Activated T-helper 1 cell treated with Interleukin-2 at 50 U/mL for 16 hours (primary cell): ENCODE measurements around the gene RPS10.

Source experiments
- DNase-seq: peaks from one replicate; pipeline ENCODE4 v3.0.0-alpha.2; 2020; ENCODE audit warnings: low read depth

The RPS10 gene

DNA sequence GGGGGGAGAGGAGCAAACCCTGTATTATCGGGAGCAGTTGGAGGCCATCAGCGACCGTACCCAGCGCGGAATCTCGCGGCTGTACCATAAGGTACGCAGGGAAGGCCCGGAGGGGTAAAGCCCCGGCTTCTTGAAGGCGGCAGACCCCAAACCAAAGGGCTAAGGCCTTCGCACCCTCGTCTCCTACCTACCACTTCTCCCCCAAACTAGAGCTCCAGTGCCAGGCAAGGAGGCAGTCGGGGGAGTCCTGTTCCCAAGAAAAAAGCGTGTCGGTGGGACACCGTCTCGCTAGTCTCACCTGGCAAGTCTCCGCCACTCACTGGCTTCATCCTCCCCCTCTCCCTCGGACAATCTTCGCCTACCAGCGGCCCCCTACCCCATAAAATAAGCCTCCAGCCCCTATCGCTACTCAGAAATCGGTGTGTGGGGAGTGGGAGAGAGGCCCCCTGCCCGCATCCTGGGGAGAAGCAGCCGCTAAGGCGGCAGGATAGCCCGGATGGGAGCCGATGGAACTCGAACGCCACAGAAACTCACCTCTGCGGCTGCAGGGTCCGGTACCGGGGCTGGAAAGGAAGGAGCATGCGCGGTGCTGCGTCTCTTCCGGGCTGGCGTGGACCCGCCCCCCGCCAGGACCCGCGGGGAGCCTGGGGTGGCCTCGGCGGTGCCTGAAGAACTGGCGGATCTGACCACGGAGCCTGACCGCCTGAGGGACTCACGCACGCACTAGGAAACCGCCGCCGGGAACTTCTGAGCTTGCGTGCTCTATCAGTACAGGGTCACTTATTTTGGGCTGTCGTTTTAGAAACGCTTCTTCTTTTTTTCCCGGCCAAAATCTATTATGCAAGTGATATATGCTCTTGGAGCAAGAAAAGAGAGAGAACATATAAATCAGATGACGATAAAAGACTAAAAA is at the start of gene RPS10:
TSS of gene RPS10 (minus strand) at position 572 of the 913 bp plus-strand sequence. CDS start 848 bp downstream, outside the sequence.
- DNase-seq, result peak; percentile 86

DNA sequence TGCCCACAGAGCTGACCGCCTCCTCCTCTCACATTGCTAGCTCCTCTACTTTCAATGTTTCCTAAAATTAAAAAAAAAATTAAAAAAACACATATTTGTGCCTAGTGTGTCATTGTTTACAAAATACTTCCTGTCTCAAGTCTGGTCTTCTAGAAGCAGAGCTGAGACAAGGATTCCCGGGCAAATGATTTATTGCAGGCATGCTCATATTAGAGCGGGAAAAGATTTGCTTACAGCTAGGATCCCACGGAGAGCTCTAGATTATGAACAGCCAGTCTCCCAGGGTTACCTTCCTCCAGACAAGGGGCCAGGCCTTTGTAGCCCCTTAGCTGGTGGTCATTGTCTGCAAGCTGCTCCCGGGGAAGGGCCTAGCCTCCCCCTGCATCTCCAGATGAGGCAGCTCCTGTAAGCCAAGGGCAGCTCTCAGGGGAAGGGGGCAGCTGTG is 49.4 kb upstream of the RPS10 start:
- no peak for DNase-seq

DNA sequence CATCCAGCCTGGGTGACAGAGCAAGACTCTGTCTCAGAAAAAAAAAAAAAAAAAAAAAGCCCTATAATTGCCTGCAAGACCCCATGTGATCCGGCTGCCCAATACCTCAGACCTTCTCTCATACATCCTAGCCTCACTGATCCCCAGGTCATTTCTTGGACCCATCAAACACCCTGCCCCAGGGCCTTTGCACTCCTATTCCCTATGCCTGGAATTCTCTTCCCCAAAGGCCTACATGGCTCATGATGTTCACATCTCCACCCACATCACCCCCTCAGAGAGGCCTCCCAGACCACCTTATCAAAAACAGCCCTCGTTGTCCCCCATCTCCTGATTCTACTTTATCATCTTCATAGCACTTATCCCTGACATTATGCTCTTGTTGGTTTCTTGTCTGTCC is 48.9 kb upstream of the RPS10 start:
- no peak for DNase-seq

DNA sequence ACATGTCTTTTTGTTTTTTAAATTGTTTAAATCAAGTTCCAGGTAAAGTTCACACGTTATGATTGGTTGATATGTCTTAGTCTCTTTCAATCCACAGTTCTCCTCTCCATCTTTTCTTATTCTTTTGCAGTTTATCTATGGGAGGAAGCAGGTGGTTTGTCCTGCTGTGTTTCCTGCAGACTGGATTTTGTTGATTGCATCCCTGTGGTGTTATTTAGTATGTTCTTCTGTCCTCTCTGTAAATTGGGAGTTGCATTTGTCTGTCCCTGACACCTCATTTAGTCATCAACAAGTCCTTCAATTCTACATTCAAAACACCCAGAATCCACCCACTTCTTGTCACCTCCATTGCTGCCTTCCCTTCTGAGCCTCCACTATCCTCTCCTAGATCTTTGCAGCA is 48.1 kb upstream of the RPS10 start:
- no peak for DNase-seq

DNA sequence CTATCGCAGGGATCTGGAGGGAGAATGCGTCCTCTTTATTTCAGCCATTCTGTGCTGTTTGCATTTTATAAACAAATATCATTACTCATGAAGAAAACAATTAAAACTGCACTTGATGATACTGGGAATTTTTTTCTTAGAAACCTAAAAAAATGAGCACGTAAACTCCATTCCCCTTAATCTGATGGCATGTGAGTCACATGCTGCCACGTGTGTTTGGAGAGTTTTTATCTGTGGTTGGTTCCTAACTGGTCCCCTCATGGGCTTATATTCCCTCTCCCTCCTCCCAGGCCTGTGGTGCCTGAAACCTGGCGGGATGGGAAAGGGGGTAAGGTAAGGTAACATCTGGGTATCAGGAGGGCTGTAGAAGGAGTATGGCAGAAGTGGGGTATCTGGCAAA is 46.6 kb upstream of the RPS10 start:
- no peak for DNase-seq

DNA sequence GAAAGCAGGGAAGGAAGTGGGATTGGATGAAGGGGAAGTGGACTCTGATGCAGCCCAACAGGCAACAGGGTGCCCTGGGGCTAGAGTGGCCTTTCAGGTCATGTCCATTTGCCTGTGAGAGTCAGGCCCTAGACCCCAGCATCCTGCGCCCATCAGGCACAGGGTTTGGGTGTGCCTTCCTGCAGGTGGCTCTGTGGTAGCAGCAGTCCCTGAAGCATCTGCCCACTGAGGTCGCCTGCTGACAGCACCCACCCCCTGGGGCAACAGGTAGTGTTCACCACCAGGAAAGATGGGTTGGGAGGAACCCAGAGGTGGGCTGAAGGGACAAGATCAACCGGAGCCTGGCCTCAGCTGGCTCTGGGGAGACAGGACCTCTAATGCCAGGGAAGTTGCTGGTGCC is 43.6 kb upstream of the RPS10 start:
- DNase-seq, result no peak

DNA sequence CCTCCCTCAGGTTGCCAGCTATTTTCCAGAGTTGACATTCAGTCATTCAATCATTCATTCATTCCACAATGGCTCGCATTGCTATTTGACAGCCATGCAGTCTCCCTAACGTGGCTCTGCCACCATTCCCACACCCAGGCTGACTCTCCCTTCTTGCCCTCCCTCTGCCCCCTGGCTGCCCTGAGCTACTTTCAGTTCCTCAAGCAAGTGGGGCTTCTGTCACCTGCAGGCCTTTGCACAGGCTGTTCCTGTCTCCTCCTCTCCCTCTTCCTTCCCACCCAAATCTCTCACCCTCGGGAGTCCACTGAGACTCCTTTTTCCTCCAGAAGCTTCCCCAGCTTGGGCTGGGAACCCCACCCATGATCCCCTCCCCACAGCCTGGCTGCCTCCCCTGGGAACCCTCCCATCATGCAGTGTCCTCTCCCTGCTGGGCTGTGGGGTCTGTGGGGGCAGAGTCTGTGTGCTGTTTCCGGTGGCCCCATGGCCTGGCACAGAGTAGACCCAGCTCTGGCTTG is 42.6 kb upstream of the RPS10 start:
- DNase-seq, result no peak

DNA sequence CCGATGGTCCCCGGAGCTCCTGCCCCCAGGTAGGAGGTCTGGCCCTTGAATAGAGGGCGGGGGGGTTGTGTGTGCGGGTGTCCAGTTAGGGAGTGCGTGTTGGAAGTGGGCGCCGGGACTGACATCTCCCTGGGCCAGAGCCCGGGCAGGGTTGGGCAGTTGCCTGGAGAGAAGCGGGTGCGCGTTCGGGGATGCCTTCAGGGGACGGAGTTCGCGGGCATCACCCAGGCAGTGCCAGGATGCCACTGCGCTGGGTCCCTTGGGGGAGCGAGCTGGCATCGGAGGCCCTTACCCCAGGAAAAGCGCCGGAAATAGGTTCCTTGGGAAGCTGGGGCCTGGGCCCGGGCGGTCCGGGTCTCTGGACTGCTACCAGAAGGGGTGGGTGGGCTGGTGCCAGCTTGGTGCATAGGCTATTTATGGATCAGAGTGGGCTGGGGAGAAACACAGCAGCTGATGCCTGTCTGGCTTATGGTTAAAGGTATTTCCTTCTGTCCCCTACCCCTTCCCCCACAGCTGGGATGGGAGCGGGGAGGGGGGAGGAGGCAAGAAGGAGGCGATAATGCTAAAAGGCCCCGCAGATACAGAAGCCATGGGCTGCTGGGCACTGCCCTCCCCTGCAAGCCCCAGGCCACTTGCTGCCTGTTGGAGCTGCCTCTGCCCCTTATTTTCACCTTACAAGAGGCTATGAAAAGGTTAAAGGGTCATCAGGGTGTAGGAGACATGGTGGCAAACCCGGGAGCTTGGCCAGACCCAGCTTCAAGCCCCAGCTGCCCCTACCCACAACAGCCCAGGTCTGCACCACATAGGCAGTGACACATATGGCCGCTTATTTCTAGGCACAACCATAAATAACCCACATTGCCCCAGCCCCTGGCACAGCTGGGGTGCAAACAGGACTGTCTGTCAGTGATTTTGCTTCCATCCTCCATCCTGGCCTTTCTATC is 40.6 kb upstream of the RPS10 start:
- no peak for DNase-seq

DNA sequence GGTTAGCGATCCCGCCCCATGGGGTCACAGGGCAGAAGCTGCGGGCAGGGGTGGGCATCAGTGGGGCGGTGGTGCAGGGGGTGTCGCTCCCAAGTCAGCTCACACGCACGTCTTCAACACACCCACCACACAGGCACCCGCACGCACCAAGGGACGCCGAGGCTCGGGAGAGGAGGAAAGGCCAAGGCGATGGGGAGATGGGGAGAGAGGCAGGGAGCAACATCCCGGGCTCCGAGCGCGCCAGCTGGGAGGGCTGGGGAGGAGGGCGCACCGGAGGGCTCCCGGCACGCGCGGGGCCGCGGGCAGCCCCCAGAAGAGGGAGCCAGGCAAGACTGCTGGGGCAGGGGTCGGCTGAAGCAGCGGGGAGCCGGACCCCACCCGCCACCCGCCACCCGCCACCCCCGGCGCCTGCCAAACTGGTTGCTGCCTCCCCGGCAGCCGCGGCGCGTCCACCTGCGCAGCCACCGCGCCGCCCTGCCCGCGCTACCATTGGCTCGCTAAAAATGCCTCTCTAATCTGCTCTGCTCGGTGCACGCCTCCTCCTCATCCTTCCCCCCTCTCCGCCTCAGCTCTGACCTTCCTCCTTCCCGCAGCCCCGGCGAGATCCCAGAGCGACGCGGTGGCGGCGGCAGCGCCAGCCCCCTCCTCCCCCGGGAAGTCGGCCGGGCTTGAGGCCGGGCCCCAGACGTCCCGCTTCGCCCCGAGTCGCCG is 39.8 kb upstream of the RPS10 start, which contains the start of gene PACSIN1:
TSS of gene PACSIN1 (plus strand) at position 546 of the 711 bp plus-strand sequence. CDS start 60,230 bp downstream, outside the sequence.
- no peak for DNase-seq

DNA sequence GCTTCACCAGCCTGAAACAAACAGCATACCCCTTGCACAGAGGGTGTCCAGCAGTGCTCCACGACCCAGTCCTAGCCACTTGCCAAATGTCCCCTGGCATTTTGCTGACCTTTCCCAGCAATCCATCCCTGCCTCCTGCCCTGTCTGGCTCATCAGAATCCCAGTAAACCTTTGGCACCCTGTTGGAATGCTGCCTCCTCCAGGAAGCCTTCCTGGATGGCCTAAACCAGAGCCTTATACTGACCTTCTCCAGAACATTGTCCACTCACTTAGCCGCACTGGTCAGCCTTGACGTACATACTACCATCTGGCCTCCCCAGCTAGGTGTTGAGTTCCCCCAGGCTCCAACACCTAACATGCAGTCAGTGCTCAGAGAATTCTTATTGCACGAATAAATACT is 38.0 kb upstream of the RPS10 start:
- DNase-seq, result no peak

DNA sequence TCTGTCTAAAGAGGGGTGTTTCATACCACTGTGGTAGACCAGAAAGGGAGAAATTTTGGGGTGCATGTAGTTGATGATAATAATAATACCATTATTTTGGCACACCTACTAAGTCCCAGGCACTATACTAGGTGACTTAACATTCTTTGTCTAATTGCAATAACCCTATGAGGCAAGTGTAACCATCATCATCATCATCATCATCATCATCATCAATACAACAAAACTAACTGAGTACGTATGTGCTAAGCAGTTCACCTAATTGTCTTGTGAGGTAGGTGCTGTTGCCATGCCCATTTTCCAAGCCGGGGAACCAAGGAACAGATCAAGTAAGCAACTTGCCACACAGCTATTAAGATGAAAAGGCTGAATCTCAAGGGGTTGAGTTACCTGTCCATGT is 37.4 kb upstream of the RPS10 start:
- DNase-seq, result no peak

DNA sequence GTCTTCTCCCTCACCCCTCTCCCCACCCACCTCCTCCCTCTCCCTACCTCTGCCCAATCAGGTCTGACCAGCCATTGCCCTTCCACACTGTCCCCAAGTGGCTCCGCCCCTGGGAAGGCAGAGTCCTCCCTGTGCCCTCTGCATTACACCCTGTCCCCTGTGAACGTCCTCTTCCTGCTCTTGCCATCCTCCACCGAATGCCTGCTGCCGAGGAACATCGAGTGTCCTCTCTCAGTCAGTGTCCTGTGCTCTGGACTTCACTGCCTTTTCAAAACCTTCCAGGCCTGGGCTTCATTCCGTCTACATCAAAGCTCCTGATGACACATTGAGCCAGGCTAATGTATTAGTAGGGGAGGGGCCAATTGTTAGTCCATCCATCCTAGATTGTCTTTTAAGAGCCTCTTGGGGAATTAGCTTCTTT is 36.7 kb upstream of the RPS10 start:
- DNase-seq, result no peak

DNA sequence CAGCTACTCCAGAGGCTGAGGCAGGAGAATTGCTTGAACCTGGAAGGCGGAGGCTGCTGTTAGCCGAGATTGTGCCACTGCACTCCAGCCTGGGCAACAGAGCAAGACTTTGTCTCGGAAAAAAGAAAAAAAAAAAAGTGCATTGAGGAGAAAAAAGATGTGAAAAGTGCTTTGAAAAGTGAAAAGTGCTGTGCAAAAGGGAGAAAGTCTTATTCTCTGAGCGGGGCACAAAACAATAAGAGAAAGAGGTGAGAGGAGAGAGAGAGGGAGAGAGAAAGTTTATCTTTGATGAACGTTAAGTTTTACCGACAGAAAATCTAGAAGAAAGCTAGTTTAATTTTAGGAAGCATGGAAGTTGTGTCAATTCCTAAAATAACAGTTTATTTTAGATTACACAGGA is 36.1 kb upstream of the RPS10 start:
- no peak for DNase-seq

DNA sequence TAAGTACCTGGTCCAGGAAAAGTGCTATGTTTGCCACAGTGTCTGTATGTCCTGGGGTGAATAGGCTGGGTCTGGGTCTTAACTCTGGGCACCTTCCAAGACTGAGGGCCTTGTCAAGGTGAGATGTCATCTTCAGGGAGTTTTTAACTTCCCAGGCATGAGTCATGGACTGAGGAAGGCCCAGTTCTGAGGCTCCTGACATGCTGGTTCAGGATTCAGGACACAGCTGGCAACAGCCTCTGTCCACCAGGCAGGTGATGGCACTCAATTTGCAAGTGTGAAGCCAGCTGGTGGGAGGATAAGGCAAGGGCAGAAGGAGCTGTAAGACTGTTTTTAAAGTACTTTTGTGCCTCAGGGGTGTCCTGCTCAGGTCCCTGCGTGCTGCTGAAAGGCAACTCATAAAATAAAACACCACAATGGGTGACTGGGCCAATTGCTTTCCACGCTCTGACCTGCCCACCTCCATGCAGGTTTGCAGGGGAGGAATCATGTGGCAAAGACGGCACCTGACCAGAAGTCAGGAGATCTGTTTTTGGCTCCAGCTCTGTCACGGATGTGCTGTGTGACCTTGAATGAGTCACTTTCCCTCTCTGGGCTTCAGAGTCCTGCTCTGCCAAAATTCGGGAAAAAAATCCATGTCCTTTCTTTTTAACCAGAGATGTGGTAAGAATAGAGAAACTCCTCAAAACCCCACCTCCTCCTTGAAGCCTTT is 35.1 kb upstream of the RPS10 start:
- DNase-seq, result no peak

DNA sequence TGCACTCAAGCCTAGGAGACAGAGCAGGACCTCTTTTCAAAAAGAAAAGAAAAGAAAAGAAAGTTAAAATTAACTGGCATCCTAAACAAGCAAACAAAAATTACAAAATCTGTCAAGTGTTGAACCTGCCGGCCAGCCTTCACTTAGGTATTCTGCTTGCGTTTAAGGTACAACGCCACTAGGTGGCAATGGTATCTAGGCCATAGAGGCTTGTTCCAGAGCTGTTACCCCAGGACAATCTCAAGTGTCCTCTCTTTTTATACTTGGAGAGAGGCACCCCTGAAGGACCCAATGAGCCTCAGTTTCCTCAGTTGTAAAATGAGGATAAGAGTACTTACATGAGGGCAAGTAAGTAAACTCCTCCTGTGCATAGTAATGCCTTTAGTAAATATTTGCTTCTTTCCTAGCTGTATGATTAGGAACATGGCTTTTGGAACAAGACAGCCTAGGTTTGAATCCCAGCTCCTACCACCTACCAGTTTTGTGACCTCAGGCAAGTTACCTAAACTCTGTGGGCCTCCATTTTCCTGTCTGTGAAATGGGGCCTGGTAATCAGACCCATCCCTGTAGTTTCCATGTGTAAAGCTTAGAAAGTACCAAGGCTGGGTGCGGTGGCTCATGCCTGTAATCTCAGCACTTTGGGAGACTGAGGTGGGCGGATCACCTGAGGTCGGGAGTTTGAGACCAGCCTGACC is 34.2 kb upstream of the RPS10 start:
- peak; percentile 17 for DNase-seq

DNA sequence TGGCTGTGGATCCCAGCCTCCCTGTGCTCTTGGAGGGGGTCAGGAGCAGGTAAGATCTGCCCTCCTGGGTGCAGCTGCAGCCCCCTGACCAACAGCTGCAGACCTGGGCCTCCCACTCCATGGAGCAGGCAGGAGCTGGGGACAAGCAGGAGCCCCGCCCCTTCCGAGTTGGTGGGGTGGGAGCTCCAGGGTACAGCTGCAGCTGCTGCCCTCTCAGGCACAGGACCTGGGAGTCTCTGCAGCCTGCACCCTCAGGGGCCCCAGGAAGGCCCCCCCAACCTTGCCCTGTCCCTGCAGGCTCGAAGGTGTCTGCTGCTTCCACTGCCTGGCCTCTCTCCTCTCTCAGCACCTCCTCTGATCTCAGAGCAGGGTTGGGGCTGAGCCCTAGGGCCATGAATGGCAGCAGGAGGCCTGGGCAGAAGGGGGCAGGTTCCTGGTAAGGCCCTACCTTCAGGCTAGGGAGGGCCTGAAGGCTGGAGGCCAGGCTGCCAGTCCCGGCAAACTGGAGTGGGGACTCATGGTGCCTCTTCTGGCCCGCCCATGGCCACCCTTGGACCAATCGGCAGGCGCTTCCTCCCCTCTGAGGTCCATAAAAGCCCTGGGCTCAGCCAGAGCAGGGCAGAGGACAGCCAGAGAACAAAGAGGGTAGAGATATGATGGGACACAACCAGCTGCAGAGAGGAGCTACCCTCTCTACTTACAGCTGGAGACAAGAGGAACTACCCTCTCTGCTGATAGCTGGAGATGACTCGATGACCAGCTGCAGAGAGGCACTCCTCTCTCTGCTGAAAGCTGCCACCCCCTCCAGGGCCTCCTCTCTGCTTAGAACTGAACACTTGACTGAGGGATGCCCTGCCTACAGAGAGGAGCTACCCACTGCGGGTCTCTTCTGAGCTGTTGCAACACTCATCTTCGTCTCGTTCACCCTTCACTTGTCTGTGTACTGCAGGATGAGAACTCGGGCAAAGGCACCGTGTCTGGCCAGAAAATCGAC is 32.2 kb upstream of the RPS10 start:
- DNase-seq, result no peak

DNA sequence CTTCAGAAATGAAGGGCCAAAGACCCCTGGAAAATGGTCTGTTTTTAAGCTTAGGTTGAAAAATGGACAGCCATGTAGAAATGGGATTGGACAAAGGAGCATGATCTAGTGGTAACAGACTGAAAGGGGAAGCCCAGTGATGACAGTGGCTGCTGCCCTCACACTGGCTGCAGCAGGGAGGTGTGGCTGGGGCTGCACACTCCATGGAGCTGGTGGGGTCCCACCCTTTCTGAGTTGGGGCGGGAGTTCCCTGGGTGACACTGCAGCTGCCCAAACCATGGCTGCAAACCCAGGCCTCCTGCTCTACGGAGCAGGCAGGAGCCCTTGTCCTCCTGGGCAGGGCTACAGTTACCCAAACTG is 31.5 kb upstream of the RPS10 start:
- no peak for DNase-seq

DNA sequence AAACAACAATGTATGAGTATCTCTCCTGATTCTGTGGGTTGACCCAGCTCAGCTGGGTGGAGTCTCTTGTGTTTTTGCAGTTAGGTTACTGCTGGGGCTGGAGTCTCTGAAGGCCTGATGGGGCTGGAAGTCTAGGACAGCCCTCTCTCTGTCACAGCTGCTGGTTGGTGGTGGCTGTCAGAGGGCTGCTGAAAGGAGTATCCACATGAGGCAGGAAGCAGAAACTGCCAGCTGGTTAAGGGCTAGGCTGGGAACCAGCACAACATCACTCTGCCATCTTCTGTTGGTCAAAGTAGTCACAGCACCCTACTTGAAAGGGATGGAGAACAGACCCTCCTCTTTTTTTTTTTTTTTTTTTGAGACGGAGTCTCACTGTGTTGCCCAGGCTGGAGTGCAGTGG is 30.0 kb upstream of the RPS10 start:
- no peak for DNase-seq

DNA sequence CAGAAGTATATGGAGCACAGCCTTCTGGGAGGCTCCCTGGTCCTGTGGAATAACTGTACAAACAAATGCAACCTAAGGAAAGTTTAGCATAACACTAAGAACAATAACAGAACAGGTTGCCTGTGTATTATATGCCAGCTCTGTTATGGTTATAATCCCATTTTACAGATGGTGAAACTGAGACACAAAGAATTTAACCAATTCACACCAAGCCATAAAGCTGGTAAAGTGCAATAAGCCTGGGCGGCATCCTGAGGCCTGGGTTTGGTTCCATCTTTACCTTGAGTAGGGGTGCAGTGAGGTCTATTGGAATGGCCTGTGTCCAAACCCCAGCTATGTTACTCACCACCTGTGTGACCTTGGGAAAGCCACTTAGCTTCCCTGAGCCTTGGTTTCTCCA is 25.3 kb upstream of the RPS10 start:
- DNase-seq, result no peak
